NCI-H1930 (cell line): ENCODE results near the gene SPATS2.
"Not testable (repeated sequence)": the region's sequence is repeated elsewhere in the genome, so short reads cannot be mapped to it uniquely, and the experiment has no call there.

Experiments
- DNase-seq, 2 experiments: peaks; one replicate each; lab custom pipeline; 2025; lab: John Stamatoyannopoulos, UW

The SPATS2 gene

GRCh38 chr12:49518914-49519573 lies 151.8 kb downstream of the SPATS2 start:
- DNase-seq: no peak

GRCh38 chr12:49519574-49519936 lies 152.3 kb downstream of the SPATS2 start:
- no peak for DNase-seq

GRCh38 chr12:49521389-49521788 lies 154.1 kb downstream of the SPATS2 start:
- no peak for DNase-seq

DNA sequence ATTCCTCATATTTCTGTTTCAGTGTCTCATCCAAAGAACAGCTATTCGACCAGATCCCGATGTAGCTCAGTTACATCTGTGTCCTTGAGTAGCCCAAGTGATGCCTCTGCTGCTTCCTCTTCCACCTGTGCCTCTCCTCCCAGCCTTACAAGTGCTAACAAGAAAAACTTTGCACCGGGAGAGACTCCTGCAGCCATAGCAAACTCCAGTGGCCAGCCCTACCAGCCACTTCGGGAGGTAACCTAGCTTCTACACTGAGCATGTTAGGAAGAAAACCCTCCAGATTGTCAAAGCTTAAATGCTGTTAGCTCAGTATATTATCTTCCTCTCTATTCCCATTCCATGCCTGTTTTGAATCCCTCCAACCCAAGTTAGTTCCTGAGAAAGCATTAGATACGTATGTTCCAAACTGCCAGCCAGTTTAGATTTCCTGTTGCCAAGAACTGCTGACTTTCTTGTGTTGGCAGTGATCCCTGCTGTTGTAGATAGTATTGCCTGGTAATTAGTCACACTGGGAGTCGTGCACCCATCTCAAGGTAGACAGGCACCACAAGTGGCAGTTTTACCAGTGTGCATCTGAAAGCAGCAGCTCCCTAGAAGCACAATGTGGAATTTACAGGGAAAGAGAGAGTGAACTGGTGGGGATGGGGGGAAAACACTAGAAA lies 157.5 kb downstream of the SPATS2 start:
- no peak for DNase-seq

DNA sequence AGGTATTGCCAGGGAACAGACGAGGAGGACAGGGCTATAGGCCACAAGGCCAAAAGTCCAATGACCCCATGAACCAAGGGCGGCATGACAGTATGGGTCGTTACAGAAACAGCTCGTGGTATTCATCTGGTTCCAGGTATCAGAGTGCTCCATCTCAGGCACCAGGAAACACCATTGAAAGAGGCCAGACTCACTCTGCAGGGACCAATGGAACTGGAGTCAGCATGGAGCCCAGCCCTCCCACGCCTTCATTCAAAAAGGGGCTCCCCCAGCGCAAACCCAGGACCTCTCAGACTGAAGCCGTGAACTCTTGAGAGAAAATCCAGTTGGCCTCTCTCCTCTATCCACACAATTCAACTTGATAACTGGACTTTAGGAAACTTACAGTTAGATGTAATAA lies 158.7 kb downstream of the SPATS2 start:
- DNase-seq: no peak

DNA sequence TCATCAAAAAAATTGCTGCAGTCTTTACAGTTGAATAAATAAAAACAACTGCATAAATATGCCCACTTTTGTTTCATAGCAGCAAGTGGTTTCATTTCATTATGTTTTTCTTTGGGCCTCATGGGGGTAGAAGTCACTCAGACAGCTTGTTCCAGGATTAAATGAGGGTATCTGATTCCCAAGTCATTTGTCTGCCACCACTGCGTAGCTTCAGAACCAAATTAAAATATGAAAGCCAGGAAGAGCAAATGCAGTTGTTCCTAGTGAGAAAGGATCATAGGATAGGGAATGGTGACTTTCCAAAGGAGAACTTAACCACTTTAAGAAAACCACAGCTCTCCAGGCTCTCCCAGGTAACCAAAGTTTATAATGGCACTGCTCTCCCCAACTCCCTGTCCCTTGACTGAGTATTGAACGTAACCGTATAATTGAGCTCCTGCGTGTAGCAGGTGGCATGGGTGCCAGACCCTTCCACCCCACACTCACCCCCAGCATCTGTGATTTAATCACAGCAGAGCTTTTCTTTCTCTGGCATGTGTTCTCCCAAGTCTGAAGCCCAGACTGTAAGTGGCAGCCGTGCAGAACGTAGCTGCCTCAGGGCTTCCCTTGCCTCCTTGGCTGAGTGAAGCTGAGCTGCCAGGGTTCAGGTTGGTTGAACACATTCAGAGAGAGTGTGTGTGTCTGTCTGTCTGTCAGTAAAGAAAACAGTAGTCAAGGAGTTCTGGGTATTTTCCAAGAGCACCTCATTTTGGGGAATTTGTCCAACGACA lies 160.3 kb downstream of the SPATS2 start:
- DNase-seq: no peak

GRCh38 chr12:49529414-49529813 lies 162.2 kb downstream of the SPATS2 start:
- DNase-seq: no peak

GRCh38 chr12:49531745-49532144 lies 164.5 kb downstream of the SPATS2 start:
- DNase-seq: no peak

- no peak for DNase-seq
Observed at GRCh38 chr12:49533331-49533730, 166.1 kb downstream of the SPATS2 start.

DNA sequence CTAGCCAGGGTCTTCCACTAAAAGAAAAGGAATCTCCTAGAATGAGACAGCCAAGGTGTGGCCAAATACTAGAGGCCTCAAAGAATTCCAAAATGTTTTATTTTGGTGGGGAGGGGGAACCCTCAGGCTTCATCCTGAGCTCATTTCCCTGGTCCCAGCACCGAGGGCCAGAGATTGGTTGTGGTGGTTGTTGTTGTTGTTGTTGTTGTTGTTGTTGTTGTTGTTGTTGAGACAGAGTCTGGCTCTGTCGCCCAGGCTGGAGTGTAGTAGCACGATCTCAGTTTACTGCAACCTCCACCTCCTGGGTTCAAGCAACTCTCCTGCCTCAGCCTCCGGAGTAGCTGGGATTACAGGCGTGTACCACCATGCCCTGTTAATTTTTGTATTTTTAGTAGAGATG lies 166.9 kb downstream of the SPATS2 start:
- DNase-seq: not testable (repeated sequence)

DNA sequence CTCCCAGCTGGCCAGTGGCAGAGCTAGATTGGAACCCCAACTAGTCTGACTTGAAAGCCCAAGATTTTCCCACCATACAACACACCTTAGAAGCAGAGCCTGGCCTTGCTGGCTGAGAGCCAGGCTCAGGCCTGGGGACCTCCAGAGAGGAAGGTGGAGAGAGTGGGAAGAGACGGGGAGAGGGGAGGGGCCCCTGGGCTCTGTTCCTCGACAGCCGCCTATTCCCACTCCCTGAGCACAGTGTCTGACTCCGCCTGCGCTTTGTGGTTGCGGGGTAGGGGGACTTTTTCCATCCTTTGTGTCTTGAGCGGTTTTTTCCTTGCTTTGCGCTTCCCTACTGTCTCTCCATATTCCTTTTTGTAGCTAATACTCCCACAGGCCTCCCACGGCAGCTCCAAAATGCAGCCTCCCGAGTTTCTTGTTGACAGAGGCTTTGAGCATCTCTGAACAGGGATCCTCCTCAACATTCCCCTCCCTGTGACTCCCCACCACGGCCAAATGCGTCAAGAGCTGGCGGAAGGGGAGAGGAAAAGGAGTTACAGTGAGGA lies 167.5 kb downstream of the SPATS2 start:
- no peak for DNase-seq

- DNase-seq: no peak
Observed at GRCh38 chr12:49535921-49536525, 168.8 kb downstream of the SPATS2 start.

DNA sequence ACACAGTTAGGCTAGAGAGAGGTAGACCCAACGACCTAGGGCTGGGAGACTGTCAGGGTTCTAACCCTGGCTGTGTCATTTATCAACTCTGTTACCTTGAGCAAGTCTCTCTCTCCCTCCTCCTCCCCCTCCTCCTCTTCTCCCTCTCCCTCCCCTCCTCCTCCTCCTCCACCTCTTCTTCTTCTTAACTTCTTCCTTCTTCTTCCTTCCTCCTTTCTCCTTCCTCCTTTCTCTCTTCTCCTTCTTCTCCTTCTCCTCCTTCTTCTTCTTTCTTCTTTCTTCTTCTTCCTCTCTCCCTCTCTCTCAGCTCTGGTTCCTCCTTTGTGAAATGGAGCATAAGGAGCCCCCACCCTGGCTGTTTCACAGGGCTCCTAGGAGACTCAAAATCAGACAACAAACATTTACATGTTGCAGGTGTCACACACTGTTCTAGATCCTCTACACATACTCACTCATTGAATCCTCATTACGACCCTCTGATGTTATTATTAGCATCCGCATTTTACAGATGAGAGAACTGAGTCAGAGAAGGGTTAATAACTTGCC lies 169.3 kb downstream of the SPATS2 start:
- DNase-seq: no peak

DNA sequence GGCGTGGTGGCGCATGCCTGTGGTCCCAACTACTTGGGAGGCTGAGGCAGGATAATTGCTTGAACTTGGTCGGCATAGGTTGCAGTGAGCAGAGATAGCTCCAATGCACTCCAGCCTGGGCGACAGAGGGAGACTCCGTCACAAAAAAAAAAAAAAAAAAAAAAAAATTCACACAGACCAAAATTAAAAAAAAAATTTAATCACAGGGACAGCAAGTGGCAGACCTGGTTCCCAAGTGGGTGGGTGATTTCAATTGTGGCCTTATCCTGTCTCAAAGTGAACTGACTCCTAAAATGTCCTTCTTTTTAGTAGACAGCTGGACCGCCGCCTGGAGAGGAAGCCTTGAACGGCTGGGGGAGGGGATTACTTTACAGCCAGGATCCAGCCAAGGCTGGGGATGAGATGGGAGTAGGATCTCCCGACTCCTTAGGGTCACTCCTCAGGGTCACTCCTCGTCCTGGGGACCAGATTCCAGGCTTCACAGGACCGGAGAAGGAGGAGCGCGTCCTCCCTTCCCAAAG lies 170.0 kb downstream of the SPATS2 start:
- DNase-seq: no peak

DNA sequence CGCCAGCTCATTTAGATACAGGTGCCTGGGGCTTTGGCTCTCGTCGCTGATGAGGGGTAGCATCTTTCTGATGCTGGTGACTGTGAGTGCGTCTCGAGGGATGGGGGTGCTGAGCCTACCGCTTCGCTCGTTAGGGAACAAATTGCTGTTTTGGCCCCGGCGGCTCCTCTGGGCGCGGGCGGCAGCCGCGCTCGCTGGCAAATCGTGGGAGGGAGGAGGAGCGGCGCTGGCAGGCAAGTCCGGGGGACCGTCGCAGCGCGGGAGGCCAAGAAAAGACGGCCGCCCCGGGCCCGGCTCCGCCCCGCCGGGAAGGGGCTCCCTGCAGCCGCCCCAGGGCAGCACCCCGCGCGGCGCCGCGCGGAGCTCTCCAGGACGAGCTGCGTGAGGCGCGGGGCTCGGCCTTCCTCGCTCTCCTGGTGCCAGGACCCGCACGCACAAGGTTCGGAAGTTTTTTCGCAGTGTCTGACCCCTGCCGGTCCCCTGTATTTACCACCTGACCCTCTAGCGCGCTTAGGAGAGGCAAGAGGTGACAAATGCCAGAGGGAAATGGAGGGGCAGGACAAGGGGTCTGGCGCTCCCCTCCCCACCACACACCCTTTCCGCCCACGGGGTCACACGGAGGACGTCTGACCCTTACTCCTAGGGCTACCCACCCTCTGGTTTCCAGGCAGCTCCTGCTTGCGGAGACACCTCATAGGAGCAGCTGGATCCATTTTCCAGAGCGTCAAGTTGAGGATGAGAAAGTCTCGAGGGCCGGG lies 170.7 kb downstream of the SPATS2 start:
- no peak for DNase-seq

DNA sequence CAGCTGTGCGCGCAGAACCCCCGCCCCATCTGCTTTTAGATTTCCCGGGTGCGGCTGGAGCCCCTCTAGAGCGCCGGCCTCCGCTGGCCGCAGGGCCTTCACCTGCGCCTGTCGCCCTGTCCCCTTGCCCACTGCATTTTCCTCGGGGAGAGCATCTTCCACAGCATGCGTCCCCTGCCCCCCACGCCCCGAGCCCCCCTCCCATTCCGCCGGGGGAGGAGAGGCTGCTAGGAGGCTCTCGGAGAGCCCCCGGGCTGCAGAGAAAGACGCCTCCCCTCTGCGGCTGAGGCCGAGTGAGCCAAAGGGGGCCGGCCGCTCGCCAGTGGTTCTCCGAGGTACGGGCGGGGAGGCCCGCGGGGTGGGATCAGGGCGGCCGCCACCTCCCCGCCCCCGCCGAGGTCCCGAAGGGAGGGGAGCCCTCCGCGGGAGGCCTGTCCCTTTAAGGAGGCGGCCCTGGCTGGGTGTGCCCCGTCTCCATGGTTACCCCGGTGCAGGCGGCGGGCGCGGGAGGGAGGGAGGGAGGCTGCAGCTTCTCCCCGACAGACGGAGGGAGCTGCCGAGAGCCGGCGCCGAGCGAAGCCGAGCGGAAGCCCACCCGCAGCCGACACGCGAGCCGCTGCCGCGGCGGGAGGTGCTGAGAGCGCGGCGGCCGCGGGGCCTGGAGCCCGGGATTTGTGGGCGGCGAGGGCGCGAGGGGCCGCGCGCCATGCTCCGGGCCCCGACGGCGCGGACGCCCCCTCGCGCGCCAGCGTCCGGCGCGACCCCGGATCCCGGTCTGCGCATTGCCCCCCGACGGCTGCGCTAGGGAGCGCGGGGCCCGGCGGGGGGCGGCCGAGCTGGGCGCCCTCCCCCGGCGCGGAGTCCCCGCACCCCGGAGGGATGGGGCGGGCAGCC lies 171.5 kb downstream of the SPATS2 start, which contains the start of gene KCNH3:
Gene KCNH3 (plus strand): TSS at position 521 of the 894 bp plus-strand sequence. CDS start 387 bp downstream, outside the sequence.
- DNase-seq: peak; percentile 53 to 64

GRCh38 chr12:49539406-49540228 lies 172.4 kb downstream of the SPATS2 start:
- no peak for DNase-seq

DNA sequence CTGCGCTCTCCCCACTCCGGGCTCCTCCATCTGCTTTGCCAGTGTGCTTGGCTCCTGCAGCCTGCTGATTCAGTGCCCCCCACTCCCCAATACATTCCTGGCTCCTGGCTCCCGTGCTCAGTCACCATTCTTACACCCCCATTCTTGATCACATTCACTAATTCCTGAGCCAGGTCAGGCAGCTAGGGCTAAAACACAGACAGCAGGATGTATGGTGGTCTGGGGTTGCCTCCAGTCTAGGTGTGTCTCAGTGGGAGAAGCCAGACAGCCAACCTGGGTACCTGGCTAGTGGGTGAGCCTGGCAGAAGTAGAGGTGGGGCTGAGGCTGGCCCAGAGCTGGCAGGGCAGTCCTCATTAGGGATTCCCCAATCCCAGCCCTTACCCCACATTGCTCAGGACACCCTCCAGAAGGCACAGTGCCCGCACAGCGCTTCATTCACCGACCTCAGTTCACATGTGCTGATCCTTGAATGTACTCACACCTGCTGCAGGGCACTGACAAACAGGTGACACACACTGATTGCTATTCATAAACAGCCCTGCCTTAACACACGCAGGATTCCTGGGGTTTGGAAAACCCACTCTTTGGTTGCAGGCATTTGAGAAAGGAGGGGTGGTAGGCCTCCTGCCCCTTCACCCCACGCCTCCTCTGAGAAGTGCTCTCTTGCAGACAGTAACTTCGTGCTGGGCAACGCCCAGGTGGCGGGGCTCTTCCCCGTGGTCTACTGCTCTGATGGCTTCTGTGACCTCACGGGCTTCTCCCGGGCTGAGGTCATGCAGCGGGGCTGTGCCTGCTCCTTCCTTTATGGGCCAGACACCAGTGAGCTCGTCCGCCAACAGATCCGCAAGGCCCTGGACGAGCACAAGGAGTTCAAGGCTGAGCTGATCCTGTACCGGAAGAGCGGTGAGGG lies 173.2 kb downstream of the SPATS2 start:
- no peak for DNase-seq
